GM20431 (cell line): ENCODE measurements around the gene CYP1A2.
"Not testable (repeated sequence)": the region's sequence is repeated elsewhere in the genome, so short reads cannot be mapped to it uniquely, and the experiment has no call there.

Experiments used
- in situ Hi-C: fragments of 300-500 bp; cut with MseI, MboI; formaldehyde crosslinking; loops from one replicate; pipeline ENCODE4 v1.15.0; 2020; ENCODE audit warnings: low sequenced_read_pairs; ENCODE audit not compliant: unreplicated experiment

CYP1A2 gene

DNA sequence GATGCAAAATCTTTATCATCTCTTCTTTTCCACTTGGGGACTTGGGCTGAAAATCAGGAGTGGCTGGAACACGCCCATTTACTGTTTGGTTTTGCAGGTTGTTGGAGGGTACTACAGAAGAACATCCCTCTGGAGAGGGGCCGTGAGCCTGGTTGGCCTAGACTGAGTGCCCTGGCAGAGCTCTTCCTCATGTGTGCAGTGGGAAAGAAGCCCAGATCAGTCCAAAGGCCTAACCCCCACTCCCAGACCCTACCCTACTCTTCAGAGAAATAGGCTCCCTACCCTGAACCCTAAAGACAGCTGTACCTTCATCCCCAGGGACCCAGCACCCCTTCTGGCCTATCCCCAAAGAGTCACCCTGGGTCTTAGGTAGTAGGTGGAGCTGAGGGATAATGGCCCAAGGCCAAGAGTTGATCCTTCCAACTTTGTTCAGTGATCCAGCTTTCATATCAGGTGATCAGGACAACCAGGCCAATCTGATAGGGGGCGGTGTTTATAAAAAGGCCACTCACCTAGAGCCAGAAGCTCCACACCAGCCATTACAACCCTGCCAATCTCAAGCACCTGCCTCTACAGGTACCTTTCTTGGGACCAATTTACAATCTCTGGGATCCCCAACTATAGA lies at the start of gene CYP1A2:
CYP1A2 (plus strand) TSS at position 524 of the 625 bp plus-strand sequence. CDS start 894 bp downstream, outside the sequence.
- in situ Hi-C loops: no loop called here

GRCh38 chr15:74709011-74709410 lies 39.6 kb upstream of the CYP1A2 start:
- in situ Hi-C loops: no loop called here

DNA sequence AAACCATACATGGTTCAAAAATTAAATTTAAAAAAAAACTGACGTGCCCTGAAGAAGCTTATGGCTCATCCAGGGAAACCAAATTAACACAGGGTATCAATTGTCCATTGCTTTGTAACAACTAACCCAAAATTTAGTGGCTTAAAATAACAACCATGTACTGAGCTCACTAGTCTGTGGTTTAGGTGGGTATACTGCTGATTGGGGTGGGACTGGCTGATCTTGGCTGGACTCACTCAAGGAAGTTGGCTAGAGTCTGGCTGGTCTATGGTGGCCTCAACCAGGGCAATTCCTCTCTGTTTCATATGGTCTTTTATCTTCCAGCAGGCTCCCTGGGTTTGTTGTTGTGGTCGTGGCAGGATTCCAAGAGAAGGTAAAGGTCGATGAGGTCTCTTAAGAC lies 38.8 kb upstream of the CYP1A2 start:
- in situ Hi-C loops: no loop called here

GRCh38 chr15:74710319-74711094 lies 38.1 kb upstream of the CYP1A2 start:
- in situ Hi-C loops: no loop called here

- in situ Hi-C loops: no loop called here
These were observed 36.3 kb upstream of the CYP1A2 start for GRCh38 chr15:74712311-74712710.

- in situ Hi-C loops: no loop called here
These were observed 32.0 kb upstream of the CYP1A2 start for GRCh38 chr15:74716651-74717050.

GRCh38 chr15:74722591-74722990 lies 26.1 kb upstream of the CYP1A2 start:
- in situ Hi-C loops: no loop called here

DNA sequence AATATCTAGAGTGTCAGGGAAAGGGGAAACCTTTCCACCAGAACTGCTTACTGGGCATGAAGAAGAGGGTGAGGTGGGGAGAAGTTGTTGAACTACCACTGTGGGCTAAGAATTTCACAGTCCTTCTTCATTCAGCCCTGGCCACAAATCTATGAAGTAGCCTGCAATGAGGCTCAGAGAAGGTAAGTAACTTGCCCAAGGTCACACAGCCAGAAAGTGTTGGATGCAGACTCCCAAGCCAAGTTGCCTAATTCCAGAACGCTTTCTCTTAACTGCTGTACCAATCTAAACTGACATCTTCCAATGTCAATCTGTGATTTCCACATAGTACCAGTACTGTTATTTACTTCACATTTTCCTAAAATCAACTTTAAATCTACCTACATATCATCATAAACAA lies 25.5 kb upstream of the CYP1A2 start:
- in situ Hi-C loops: no loop called here

GRCh38 chr15:74723754-74724334 lies 24.8 kb upstream of the CYP1A2 start:
- in situ Hi-C loops: no loop called here

- in situ Hi-C loops: no loop called here
These were observed 23.9 kb upstream of the CYP1A2 start for GRCh38 chr15:74724570-74725224.

- in situ Hi-C loops: no loop called here
These were observed 23.3 kb upstream of the CYP1A2 start, which contains the start of gene CYP1A1 for GRCh38 chr15:74725225-74725774. CYP1A1 (minus strand) TSS chr15:74725528; CDS start chr15:74723097, 2,431 bp downstream.

- in situ Hi-C loops: no loop called here
These were observed 22.5 kb upstream of the CYP1A2 start for GRCh38 chr15:74725845-74726773.

DNA sequence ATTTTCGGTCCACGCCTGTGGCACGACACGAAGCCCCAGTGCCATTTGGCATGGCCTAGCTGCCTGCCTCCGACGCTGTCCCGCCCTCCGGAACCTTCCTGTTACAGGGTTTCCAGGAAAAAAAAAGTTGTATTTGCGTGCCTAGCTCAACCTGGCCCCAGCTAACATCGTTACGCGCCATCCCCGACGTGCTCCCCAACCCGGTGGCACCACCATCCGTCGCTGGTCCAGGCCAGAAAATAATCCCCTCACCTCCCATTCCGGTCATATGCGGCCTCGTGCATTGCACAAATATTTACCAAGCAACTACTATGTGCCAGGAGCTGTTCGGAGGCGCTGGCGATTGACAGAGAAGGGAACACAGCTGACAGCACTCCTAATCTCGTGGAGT lies 21.9 kb upstream of the CYP1A2 start:
- in situ Hi-C loops: no loop called here

DNA sequence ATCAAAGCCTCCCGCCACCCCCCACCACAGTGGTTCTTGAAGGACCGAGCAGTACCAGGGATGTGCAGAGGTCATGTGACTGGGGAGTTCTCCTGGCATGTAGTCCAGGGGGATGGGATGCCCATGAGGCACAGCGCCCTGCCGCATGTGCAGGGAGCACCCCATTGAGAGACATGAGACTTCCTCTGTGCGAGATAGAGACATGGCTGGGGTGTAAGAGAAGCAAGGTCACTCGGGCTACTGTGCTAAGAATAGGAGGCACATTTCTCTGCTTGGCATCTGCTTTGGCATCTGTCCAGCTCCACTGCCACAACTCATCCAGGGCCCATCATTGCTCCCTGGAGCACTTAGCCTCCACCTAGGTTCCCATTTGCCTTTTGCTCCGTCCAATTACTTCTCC lies 20.9 kb upstream of the CYP1A2 start:
- in situ Hi-C loops: no loop called here

DNA sequence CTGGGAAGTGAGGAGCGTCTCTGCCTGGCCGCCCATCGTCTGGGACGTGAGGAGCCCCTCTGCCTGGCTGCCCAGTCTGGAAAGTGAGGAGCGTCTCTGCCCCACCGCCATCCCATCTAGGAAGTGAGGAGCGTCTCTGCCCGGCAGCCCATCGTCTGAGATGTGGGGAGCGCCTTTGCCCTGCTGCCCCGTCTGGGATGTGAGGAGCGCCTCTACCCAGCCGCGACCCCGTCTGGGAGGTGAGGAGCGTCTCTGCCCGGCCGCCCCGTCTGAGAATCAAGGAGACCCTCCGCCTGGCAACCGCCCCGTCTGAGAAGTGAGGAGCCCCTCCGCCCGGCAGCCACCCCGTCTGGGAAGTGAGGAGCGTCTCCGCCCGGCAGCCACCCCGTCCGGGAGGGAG lies 19.9 kb upstream of the CYP1A2 start:
- in situ Hi-C loops: not testable (repeated sequence)

DNA sequence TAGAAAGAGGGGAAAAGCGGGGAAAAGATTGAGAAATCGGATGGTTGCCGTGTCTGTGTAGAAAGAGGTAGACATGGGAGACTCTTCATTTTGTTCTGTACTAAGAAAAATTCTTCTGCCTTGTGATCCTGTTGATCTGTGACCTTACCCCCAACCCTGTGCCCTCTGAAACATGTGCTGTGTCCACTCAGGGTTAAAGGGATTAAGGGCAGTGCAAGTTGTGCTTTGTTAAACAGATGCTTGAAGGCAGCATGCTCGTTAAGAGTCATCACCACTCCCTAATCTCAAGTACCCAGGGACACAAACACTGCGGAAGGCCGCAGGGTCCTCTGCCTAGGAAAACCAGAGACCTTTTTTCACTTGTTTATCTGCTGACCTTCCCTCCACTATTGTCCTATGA lies 19.3 kb upstream of the CYP1A2 start:
- in situ Hi-C loops: not testable (repeated sequence)

DNA sequence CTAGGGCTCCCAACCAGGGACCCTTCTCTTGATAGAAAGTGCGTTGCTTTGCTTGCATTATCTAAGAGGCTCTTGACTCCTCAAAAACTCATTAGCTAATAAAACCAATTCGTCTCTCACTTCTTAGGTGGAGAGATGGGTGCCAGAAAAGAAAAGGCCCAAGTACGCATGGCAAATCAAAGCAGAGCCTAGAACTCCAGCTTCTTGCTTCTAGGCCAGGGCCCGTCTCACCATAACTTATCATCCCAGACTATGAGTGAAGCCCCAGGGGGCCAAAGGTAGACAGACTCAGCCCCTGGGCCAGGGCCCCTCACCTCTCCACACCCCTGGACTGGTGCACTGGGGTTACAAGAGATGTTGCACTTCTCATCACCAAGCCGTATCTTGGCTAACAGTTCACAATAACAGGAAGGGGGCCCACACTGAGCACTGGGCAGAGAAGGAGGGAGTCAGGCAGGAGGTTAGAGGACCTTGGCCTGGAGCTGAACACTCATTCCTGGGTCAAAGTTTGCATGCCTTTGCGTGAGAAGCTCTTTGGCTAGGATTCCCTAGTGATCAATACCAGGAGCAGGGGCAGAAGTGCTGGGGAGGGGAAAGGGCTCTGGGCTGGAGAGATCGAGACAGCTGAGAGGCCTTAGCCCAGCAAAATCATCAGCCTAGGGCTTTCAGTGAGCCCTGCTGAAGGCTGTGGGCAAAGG lies 17.9 kb upstream of the CYP1A2 start:
- in situ Hi-C loops: no loop called here

GRCh38 chr15:74732846-74733245 lies 15.8 kb upstream of the CYP1A2 start:
- in situ Hi-C loops: no loop called here

GRCh38 chr15:74733269-74733668 lies 15.4 kb upstream of the CYP1A2 start:
- in situ Hi-C loops: no loop called here
